Renal cortical epithelial cell (primary cell): ENCODE data around the gene PTPN2. TPM values are rescaled to one million over a fixed set of nuclear protein-coding genes. Genes with fewer than 3 reads are reported as not detected.
"Not testable (repeated sequence)": the region's sequence is repeated elsewhere in the genome, so short reads cannot be mapped to it uniquely, and the experiment has no call there.

ENCODE experiments used
- DNase-seq: peaks from one replicate; pipeline ENCODE4 v3.0.0-alpha.2; 2011; ENCODE audit warnings: low read depth
- total RNA-seq: library from RNA; depleted of rRNA; stranded (reverse); fragments of >200 nt; gene quantifications from 2 replicates; pipeline ENCODE4 v1.2.3, GENCODE V29; 2014

The PTPN2 gene
- total RNA-seq, 1 donor from 2014 or later = 51.6 TPM

- no peak for DNase-seq
Measured at GRCh38 chr18:12825230-12825629, 58.8 kb downstream of the PTPN2 start.

GRCh38 chr18:12823892-12824291 is 60.1 kb downstream of the PTPN2 start:
- DNase-seq = no peak

GRCh38 chr18:12821408-12821807 is 62.6 kb downstream of the PTPN2 start:
- DNase-seq = no peak

GRCh38 chr18:12820506-12820905 is 63.5 kb downstream of the PTPN2 start:
- DNase-seq = no peak

GRCh38 chr18:12819841-12820240 is 64.2 kb downstream of the PTPN2 start:
- no peak for DNase-seq

GRCh38 chr18:12819322-12819721 is 64.7 kb downstream of the PTPN2 start:
- DNase-seq = no peak

- DNase-seq = no peak
Measured at GRCh38 chr18:12818243-12818642, 65.8 kb downstream of the PTPN2 start.

GRCh38 chr18:12816451-12816850 is 67.6 kb downstream of the PTPN2 start:
- DNase-seq = no peak

- peak; percentile 76 for DNase-seq
Measured at GRCh38 chr18:12811191-12811950, 72.7 kb downstream of the PTPN2 start.

- DNase-seq = no peak
Measured at GRCh38 chr18:12803069-12803936, 80.7 kb downstream of the PTPN2 start.

GRCh38 chr18:12802538-12802937 is 81.5 kb downstream of the PTPN2 start:
- DNase-seq = no peak

GRCh38 chr18:12796448-12796847 is 87.6 kb downstream of the PTPN2 start:
- DNase-seq = no peak

GRCh38 chr18:12791610-12792009 is 92.4 kb downstream of the PTPN2 start:
- DNase-seq = no peak

GRCh38 chr18:12786669-12787068 is 97.4 kb downstream of the PTPN2 start:
- DNase-seq = no peak

- no peak for DNase-seq
Measured at GRCh38 chr18:12783524-12783923, 100.5 kb downstream of the PTPN2 start.

- DNase-seq = no peak
Measured at GRCh38 chr18:12782521-12782920, 101.5 kb downstream of the PTPN2 start.

GRCh38 chr18:12779456-12779855 is 104.6 kb downstream of the PTPN2 start:
- no peak for DNase-seq

- DNase-seq = no peak
Measured at GRCh38 chr18:12779043-12779442, 105.0 kb downstream of the PTPN2 start.

- DNase-seq = no peak
Measured at GRCh38 chr18:12777500-12777944, 106.5 kb downstream of the PTPN2 start.

GRCh38 chr18:12776821-12777471 is 107.1 kb downstream of the PTPN2 start:
- DNase-seq = no peak

GRCh38 chr18:12776415-12776814 is 107.6 kb downstream of the PTPN2 start:
- not testable (repeated sequence) for DNase-seq

GRCh38 chr18:12774982-12775381 is 109.1 kb downstream of the PTPN2 start:
- DNase-seq = no peak
